ENCODE measurements around the gene ELF1.

Gene ELF1

GRCh38 chr13:41005704-41006103 lies 13.4 kb downstream of the ELF1 start:
- no peak for DNase-seq

GRCh38 chr13:41004875-41005693 lies 14.0 kb downstream of the ELF1 start:
- DNase-seq = no peak

GRCh38 chr13:41002606-41003005 lies 16.5 kb downstream of the ELF1 start:
- no peak for DNase-seq

GRCh38 chr13:41001695-41002094 lies 17.4 kb downstream of the ELF1 start:
- DNase-seq = no peak

- no peak for DNase-seq
Measured at GRCh38 chr13:40999416-40999815, 19.7 kb downstream of the ELF1 start.

GRCh38 chr13:40996426-40997092 lies 22.6 kb downstream of the ELF1 start:
- no peak for DNase-seq

GRCh38 chr13:40995997-40996396 lies 23.1 kb downstream of the ELF1 start:
- no peak for DNase-seq

- DNase-seq = no peak
Measured at GRCh38 chr13:40994581-40995230, 24.4 kb downstream of the ELF1 start.

GRCh38 chr13:40993987-40994386 lies 25.1 kb downstream of the ELF1 start:
- no peak for DNase-seq

- no peak for DNase-seq
Measured at GRCh38 chr13:40992678-40993518, 26.2 kb downstream of the ELF1 start.

GRCh38 chr13:40987606-40988280 lies 31.4 kb downstream of the ELF1 start:
- no peak for DNase-seq

GRCh38 chr13:40986101-40986856 lies 32.8 kb downstream of the ELF1 start:
- DNase-seq = no peak

GRCh38 chr13:40985381-40986100 lies 33.6 kb downstream of the ELF1 start:
- no peak for DNase-seq

GRCh38 chr13:40984668-40985366 lies 34.3 kb downstream of the ELF1 start:
- no peak for DNase-seq

GRCh38 chr13:40983725-40984667 lies 35.1 kb downstream of the ELF1 start:
- no peak for DNase-seq

- DNase-seq = no peak
Measured at GRCh38 chr13:40983259-40983658, 35.9 kb downstream of the ELF1 start.

GRCh38 chr13:40982772-40983171 lies 36.3 kb downstream of the ELF1 start:
- DNase-seq = peak; percentile 42

GRCh38 chr13:40981949-40982348 lies 37.2 kb downstream of the ELF1 start:
- DNase-seq = no peak

- no peak for DNase-seq
Measured at GRCh38 chr13:40981361-40981760, 37.8 kb downstream of the ELF1 start.

Measured in activated CD4-positive, alpha-beta T cell treated with anti-CD3 and anti-CD28 coated beads for 1 hour (primary cell).